Measurements from ENCODE around the gene HYAL2. TPM values are rescaled to one million over a fixed set of nuclear protein-coding genes. Genes with fewer than 3 reads are reported as not detected.

HYAL2 gene
- total and polyA plus RNA-seq, 2 of the 8 experiments (the other 6 are each of a cell fraction or from before 2014, with no cell fraction given), result 51.9 to 176 TPM

DNA sequence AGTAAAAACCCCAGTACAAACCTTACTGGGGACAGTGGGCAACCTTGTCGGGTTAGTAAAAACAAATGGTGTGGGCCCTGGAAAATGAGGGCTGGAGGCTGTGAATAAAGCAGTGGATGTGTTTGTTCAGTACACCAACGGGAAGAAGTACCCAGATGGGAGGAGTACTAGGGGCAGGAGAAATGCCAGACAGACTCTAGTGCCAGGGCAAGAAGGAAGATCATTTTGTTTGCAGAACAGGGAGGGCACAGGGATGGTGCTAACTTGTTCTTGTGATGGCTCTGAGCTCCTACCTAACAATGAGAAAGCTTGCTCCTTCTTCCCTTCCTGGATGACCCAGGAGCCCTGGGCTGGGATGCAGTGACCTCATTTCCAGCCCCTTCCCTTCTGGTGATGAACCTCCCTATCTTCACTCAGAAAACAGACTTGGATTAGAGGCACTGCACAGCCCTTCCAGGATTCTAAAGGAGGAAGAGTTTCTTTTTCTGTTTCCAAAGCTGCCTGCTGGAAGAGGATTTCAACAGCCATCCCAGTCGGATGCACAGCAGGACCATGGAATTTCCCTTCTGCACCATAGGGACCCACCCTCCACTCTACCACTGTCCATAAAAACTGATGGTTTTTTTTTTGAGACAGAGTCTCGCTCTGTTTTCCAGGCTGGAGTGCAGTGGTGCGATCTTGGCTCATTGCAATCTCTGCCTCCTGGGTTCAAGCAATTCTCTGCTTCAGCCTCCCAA is 12.0 kb upstream of the HYAL2 start:
- no peak overlapping the region for H4K91ac ChIP-seq (replicated peaks; ENCODE audit: insufficient read length, low read length)
- H3K36me3 ChIP-seq (ENCODE audit: control insufficient read depth in 2 of 4, insufficient read depth in 4 of 4, low read length in 3 of 4), result peaks cover 4 to 24% (median 20%) of the 10 kb centered on the region in 4 experiments; a peak in 7 of 8 replicates
- H3K9me3 ChIP-seq (ENCODE audit: insufficient read depth in 2 of 2, low read depth in 1 of 2, low read length in 1 of 2), result no peaks in the 10 kb centered on the region
- ChIA-PET CTCF (ENCODE audit: partially characterized antibody) (interaction anchor here (2.0 to 7.7 kb wide), 2 partner anchors 12 to 60 kb away, joined by 5 to 60 read pairs; partner anchors contain the start of gene HYAL2), POLR2A (ENCODE audit: partially characterized antibody) (interaction anchor here (1.1 to 4.4 kb wide), 2 partner anchors 11 to 16 kb away, joined by 3 to 40 read pairs; partner anchors contain the start of gene HYAL2)
- DNase-seq (ENCODE audit: low read depth in 1 of 2, low spot score in 2 of 2), result no peak
- H3K9ac ChIP-seq (replicated peaks in 1 of 4; ENCODE audit: extremely low read depth in 1 of 4, low read depth in 3 of 4, low read length in 3 of 4), result no peak overlapping the region
- no peak for FAIRE-seq
- H2BK20ac ChIP-seq (ENCODE audit: low read length), result no peak overlapping the region
- no peak overlapping the region for H2AFZ ChIP-seq (ENCODE audit: low read length)
- H4K8ac ChIP-seq (ENCODE audit: extremely low read depth, insufficient read depth, low read length), result no peak overlapping the region
- peaks cover 4 to 16% (median 11%) of the 10 kb centered on the region in 4 experiments for H3K27me3 ChIP-seq (replicated peaks in 1 of 4; ENCODE audit: control insufficient read depth in 3 of 4, extremely low read depth in 1 of 4, insufficient read depth in 3 of 4, low read length in 3 of 4)
- peaks cover 10% of the 10 kb centered on the region for H3K23me2 ChIP-seq (ENCODE audit: low read depth, low read length)
- no peak overlapping the region for H2BK15ac ChIP-seq (ENCODE audit: low read length)
- no peak overlapping the region for H3K18ac ChIP-seq (ENCODE audit: extremely low read depth, low read length)
- H3K79me1 ChIP-seq (ENCODE audit: low read depth, low read length), result peaks cover 6% of the 10 kb centered on the region; the same call in 1 of the 2 replicates
- H3K23ac ChIP-seq (ENCODE audit: insufficient read length), result no peak overlapping the region
- no peak overlapping the region for H4K5ac ChIP-seq (ENCODE audit: insufficient read length, low read depth, low read length)
- no peak overlapping the region for H2BK120ac ChIP-seq (replicated peaks; ENCODE audit: low read depth, low read length)
- H3K27ac ChIP-seq (ENCODE audit: low read depth, low read length), result no peak overlapping the region
- H3K4me3 ChIP-seq (ENCODE audit: extremely low read depth in 1 of 4, insufficient read depth in 2 of 4, low read depth in 3 of 4, low read length in 4 of 4), result no peak overlapping the region
- peaks cover 0 to 8% (median 3%) of the 10 kb centered on the region in 4 experiments; a peak in 2 of 7 replicates for H3K4me1 ChIP-seq (replicated peaks in 1 of 4; ENCODE audit: control insufficient read depth in 3 of 4, insufficient read depth in 4 of 4, low read length in 3 of 4)
- peaks cover 0 to 28% of the 10 kb centered on the region in 2 experiments; a peak in 2 of 4 replicates for H3K79me2 ChIP-seq (ENCODE audit: control insufficient read depth in 1 of 2, insufficient read depth in 2 of 2, low read length in 2 of 2)
- H3K4ac ChIP-seq (replicated peaks; ENCODE audit: insufficient read length, low read depth, low read length), result no peak overlapping the region
- H4K20me1 ChIP-seq (replicated peaks in 1 of 2; ENCODE audit: control insufficient read depth in 1 of 2, insufficient read depth in 2 of 2, low read length in 2 of 2), result peaks cover 8 to 12% of the 10 kb centered on the region in 2 experiments
- H2BK5ac ChIP-seq (ENCODE audit: low read depth, low read length), result no peak overlapping the region
- 86% methylated on average over 5 of the region's 5 CpGs; no CpG with 5 or more reads in 1 of the 2 experiments for WGBS, 2 experiments (ENCODE audit: extremely low coverage in 1 of 2, insufficient coverage in 1 of 2, insufficient read length in 1 of 2, insufficient replicate concordance in 2 of 2, low coverage in 1 of 2, low lambda C conversion rate in 2 of 2, missing lambda C conversion rate in 1 of 2)
- H3K14ac ChIP-seq (ENCODE audit: insufficient read length), result no peak overlapping the region
- no peak overlapping the region for H3K4me2 ChIP-seq (ENCODE audit: insufficient read depth in 1 of 2, low read depth in 2 of 2, low read length in 2 of 2)
- H3K56ac ChIP-seq (replicated peaks; ENCODE audit: insufficient read length, low read depth, low read length), result no peak overlapping the region
- H2AK5ac ChIP-seq (ENCODE audit: low read depth, low read length), result no peak overlapping the region
- H2BK12ac ChIP-seq (ENCODE audit: low read depth, low read length), result no peak overlapping the region
- TF ChIP-seq SIX5 (IDR thresholded peaks at IDR 0.05; ENCODE audit: low read depth, low read length) (no peak), RBBP5 (IDR thresholded peaks at IDR 0.05; ENCODE audit: borderline replicate concordance, low read depth, low read length) (no peak), RAD21 (IDR thresholded peaks at IDR 0.05 in 1 of 2, conservative IDR thresholded peaks at IDR 0.05 in 1 of 2; ENCODE audit: low read depth in 2 of 2, low read length in 2 of 2) (no peak), KDM5A (IDR thresholded peaks at IDR 0.05; ENCODE audit: low read length) (no peak), EZH2 (IDR thresholded peaks at IDR 0.05; ENCODE audit: low read depth, low read length, severe bottlenecking) (no peak), FOSL1 (IDR thresholded peaks at IDR 0.05; ENCODE audit: insufficient read depth, low read depth, low read length) (no peak), CHD1 (IDR thresholded peaks at IDR 0.05; ENCODE audit: low read depth, low read length) (no peak), SUZ12 (IDR thresholded peaks at IDR 0.05; ENCODE audit: low read length) (no peak)
- TF ChIP-seq, protein P1, sequence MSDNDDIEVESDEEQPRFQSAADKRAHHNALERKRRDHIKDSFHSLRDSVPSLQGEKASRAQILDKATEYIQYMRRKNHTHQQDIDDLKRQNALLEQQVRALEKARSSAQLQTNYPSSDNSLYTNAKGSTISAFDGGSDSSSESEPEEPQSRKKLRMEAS (IDR thresholded peaks at IDR 0.05), result no peak
- TF ChIP-seq, protein P2, sequence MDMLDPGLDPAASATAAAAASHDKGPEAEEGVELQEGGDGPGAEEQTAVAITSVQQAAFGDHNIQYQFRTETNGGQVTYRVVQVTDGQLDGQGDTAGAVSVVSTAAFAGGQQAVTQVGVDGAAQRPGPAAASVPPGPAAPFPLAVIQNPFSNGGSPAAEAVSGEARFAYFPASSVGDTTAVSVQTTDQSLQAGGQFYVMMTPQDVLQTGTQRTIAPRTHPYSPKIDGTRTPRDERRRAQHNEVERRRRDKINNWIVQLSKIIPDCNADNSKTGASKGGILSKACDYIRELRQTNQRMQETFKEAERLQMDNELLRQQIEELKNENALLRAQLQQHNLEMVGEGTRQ (IDR thresholded peaks at IDR 0.05; ENCODE audit: low read length), result no peak
